ENCODE measurements around the gene METTL22.
"Not testable (repeated sequence)": the region's sequence is repeated elsewhere in the genome, so short reads cannot be mapped to it uniquely, and the experiment has no call there.

The METTL22 gene

GRCh38 chr16:8632675-8633182 lies 11.2 kb downstream of the METTL22 start:
- no peak for DNase-seq (ENCODE audit: low read depth)

- no peak for DNase-seq (ENCODE audit: low read depth)
Measured at GRCh38 chr16:8634991-8635736, 13.7 kb downstream of the METTL22 start.

GRCh38 chr16:8639694-8640093 lies 18.2 kb downstream of the METTL22 start:
- no peak for DNase-seq (ENCODE audit: low read depth)

GRCh38 chr16:8641671-8642070 lies 20.2 kb downstream of the METTL22 start:
- DNase-seq (ENCODE audit: low read depth) = no peak

- no peak for DNase-seq (ENCODE audit: low read depth)
Measured at GRCh38 chr16:8642146-8642545, 20.6 kb downstream of the METTL22 start.

GRCh38 chr16:8644211-8645140 lies 23.0 kb downstream of the METTL22 start:
- no peak for DNase-seq (ENCODE audit: low read depth)

GRCh38 chr16:8645141-8645521 lies 23.6 kb downstream of the METTL22 start:
- DNase-seq (ENCODE audit: low read depth) = no peak

- no peak for DNase-seq (ENCODE audit: low read depth)
Measured at GRCh38 chr16:8645831-8646230, 24.3 kb downstream of the METTL22 start.

- DNase-seq (ENCODE audit: low read depth) = no peak
Measured at GRCh38 chr16:8646326-8647053, 25.0 kb downstream of the METTL22 start.

- DNase-seq (ENCODE audit: low read depth) = no peak
Measured at GRCh38 chr16:8647721-8648318, 26.3 kb downstream of the METTL22 start.

GRCh38 chr16:8648877-8649276 lies 27.4 kb downstream of the METTL22 start:
- no peak for DNase-seq (ENCODE audit: low read depth)

GRCh38 chr16:8649829-8650554 lies 28.5 kb downstream of the METTL22 start:
- no peak for DNase-seq (ENCODE audit: low read depth)

GRCh38 chr16:8651958-8652357 lies 30.5 kb downstream of the METTL22 start:
- DNase-seq (ENCODE audit: low read depth) = not testable (repeated sequence)

GRCh38 chr16:8655184-8655717 lies 33.8 kb downstream of the METTL22 start:
- DNase-seq (ENCODE audit: low read depth) = no peak

GRCh38 chr16:8656376-8656775 lies 34.9 kb downstream of the METTL22 start:
- DNase-seq (ENCODE audit: low read depth) = no peak

- no peak for DNase-seq (ENCODE audit: low read depth)
Measured at GRCh38 chr16:8660841-8661301, 39.4 kb downstream of the METTL22 start.

GRCh38 chr16:8661703-8662102 lies 40.2 kb downstream of the METTL22 start:
- DNase-seq (ENCODE audit: low read depth) = no peak

GRCh38 chr16:8663192-8664089 lies 41.9 kb downstream of the METTL22 start:
- no peak for DNase-seq (ENCODE audit: low read depth)

- no peak for DNase-seq (ENCODE audit: low read depth)
Measured at GRCh38 chr16:8665529-8665928, 44.0 kb downstream of the METTL22 start.

GRCh38 chr16:8667492-8667891 lies 46.0 kb downstream of the METTL22 start:
- DNase-seq (ENCODE audit: low read depth) = no peak

Data from GM04503 (cell line).